Measurements from ENCODE around the gene NOS3. TPM values are rescaled to one million over a fixed set of nuclear protein-coding genes. Genes with fewer than 3 reads are reported as not detected.

The NOS3 gene
- total and polyA plus RNA-seq, 9 donors, result 4.9 to 8.9 (median 6.9) TPM

Other genes with a start within 250 kb of the NOS3 start
- gene TMEM176B, start 190.7 kb upstream of the NOS3 start, total RNA-seq, result 7.7 TPM
- 10 to 100 TPM in 7 of 8 donors, 1 to 10 TPM in 1; 9.4 to 16.7 (median 11.9) TPM for gene TMEM176B, start 190.7 kb upstream of the NOS3 start, polyA plus RNA-seq (ENCODE audit: insufficient read depth in 1 of 8, insufficient read length in 8 of 8, low replicate concordance in 1 of 8)
- gene TMEM176A, start 190.2 kb upstream of the NOS3 start, total RNA-seq, result 6.2 TPM
- gene TMEM176A, start 190.2 kb upstream of the NOS3 start, polyA plus RNA-seq (ENCODE audit: insufficient read depth in 1 of 8, insufficient read length in 8 of 8, low replicate concordance in 1 of 8), result 10 to 100 TPM in 7 of 8 donors, 1 to 10 TPM in 1; 9.9 to 19.4 (median 14.1) TPM
- gene AOC1, start 138.5 kb upstream of the NOS3 start, total RNA-seq, result 0.04 TPM
- 1 to 10 TPM in 2 of 8 donors, under 1 TPM in 3, not detected in 3; 0.13 to 6.1 (median 0.27) TPM for gene AOC1, start 138.5 kb upstream of the NOS3 start, polyA plus RNA-seq (ENCODE audit: insufficient read depth in 1 of 8, insufficient read length in 8 of 8, low replicate concordance in 1 of 8)
- 9.7 TPM for gene KCNH2, start 12.7 kb upstream of the NOS3 start, total RNA-seq
- 10 to 100 TPM; 14.4 to 26.9 (median 20.2) TPM for gene KCNH2, start 12.7 kb upstream of the NOS3 start, polyA plus RNA-seq (ENCODE audit: insufficient read depth in 1 of 8, insufficient read length in 8 of 8, low replicate concordance in 1 of 8)
- 0.22 TPM for gene ATG9B, start 33.5 kb downstream of the NOS3 start, total RNA-seq
- gene ATG9B, start 33.5 kb downstream of the NOS3 start, polyA plus RNA-seq (ENCODE audit: insufficient read depth in 1 of 8, insufficient read length in 8 of 8, low replicate concordance in 1 of 8), result 1 to 10 TPM in 6 of 8 donors, under 1 TPM in 2; 0.92 to 3.0 (median 1.4) TPM
- gene ABCB8, start 37.4 kb downstream of the NOS3 start, total RNA-seq, result 13.4 TPM
- 10 to 100 TPM; 12.8 to 26.5 (median 19.2) TPM for gene ABCB8, start 37.4 kb downstream of the NOS3 start, polyA plus RNA-seq (ENCODE audit: insufficient read depth in 1 of 8, insufficient read length in 8 of 8, low replicate concordance in 1 of 8)
- 1.3 TPM for gene ASIC3, start 57.5 kb downstream of the NOS3 start, total RNA-seq
- 1 to 10 TPM; 2.0 to 9.2 (median 4.6) TPM for gene ASIC3, start 57.5 kb downstream of the NOS3 start, polyA plus RNA-seq (ENCODE audit: insufficient read depth in 1 of 8, insufficient read length in 8 of 8, low replicate concordance in 1 of 8)
- gene CDK5, start 66.9 kb downstream of the NOS3 start, total RNA-seq, result 10.2 TPM
- 10 to 100 TPM in 5 of 8 donors, 1 to 10 TPM in 3; 8.2 to 12.2 (median 10.2) TPM for gene CDK5, start 66.9 kb downstream of the NOS3 start, polyA plus RNA-seq (ENCODE audit: insufficient read depth in 1 of 8, insufficient read length in 8 of 8, low replicate concordance in 1 of 8)
- 41.0 TPM for gene SLC4A2, start 68.6 kb downstream of the NOS3 start, total RNA-seq
- gene SLC4A2, start 68.6 kb downstream of the NOS3 start, polyA plus RNA-seq (ENCODE audit: insufficient read depth in 1 of 8, insufficient read length in 8 of 8, low replicate concordance in 1 of 8), result 10 to 100 TPM; 58.3 to 78.1 (median 65.7) TPM
- 65.2 TPM for gene FASTK, start 89.8 kb downstream of the NOS3 start, total RNA-seq
- 10 to 100 TPM; 74.3 to 90.1 (median 84.2) TPM for gene FASTK, start 89.8 kb downstream of the NOS3 start, polyA plus RNA-seq (ENCODE audit: insufficient read depth in 1 of 8, insufficient read length in 8 of 8, low replicate concordance in 1 of 8)
- gene TMUB1, start 92.5 kb downstream of the NOS3 start, total RNA-seq, result 19.0 TPM
- 10 to 100 TPM; 29.8 to 51.2 (median 35.9) TPM for gene TMUB1, start 92.5 kb downstream of the NOS3 start, polyA plus RNA-seq (ENCODE audit: insufficient read depth in 1 of 8, insufficient read length in 8 of 8, low replicate concordance in 1 of 8)
- 37.0 TPM for gene AGAP3, start 95.5 kb downstream of the NOS3 start, total RNA-seq
- gene AGAP3, start 95.5 kb downstream of the NOS3 start, polyA plus RNA-seq (ENCODE audit: insufficient read depth in 1 of 8, insufficient read length in 8 of 8, low replicate concordance in 1 of 8), result 10 to 100 TPM; 64.5 to 95.4 (median 76.3) TPM
- gene GBX1, start 176.7 kb downstream of the NOS3 start, total RNA-seq, result 0.44 TPM
- 1 to 10 TPM in 5 of 8 donors, under 1 TPM in 3; 0.59 to 2.5 (median 1.5) TPM for gene GBX1, start 176.7 kb downstream of the NOS3 start, polyA plus RNA-seq (ENCODE audit: insufficient read depth in 1 of 8, insufficient read length in 8 of 8, low replicate concordance in 1 of 8)
- 3.1 TPM for gene ASB10, start 196.2 kb downstream of the NOS3 start, total RNA-seq
- gene ASB10, start 196.2 kb downstream of the NOS3 start, polyA plus RNA-seq (ENCODE audit: insufficient read depth in 1 of 8, insufficient read length in 8 of 8, low replicate concordance in 1 of 8), result 1 to 10 TPM; 1.3 to 5.7 (median 3.0) TPM
- gene H2BK1, start 219.5 kb downstream of the NOS3 start, total RNA-seq, result not detected
- not detected for gene H2BK1, start 219.5 kb downstream of the NOS3 start, polyA plus RNA-seq (ENCODE audit: insufficient read depth in 1 of 8, insufficient read length in 8 of 8, low replicate concordance in 1 of 8)
- gene ABCF2, start 236.2 kb downstream of the NOS3 start, total RNA-seq, result 18.5 TPM
- 10 to 100 TPM; 17.3 to 21.1 (median 18.5) TPM for gene ABCF2, start 236.2 kb downstream of the NOS3 start, polyA plus RNA-seq (ENCODE audit: insufficient read depth in 1 of 8, insufficient read length in 8 of 8, low replicate concordance in 1 of 8)
- 21.9 TPM for gene CHPF2, start 241.5 kb downstream of the NOS3 start, total RNA-seq
- 10 to 100 TPM; 20.1 to 32.6 (median 23.4) TPM for gene CHPF2, start 241.5 kb downstream of the NOS3 start, polyA plus RNA-seq (ENCODE audit: insufficient read depth in 1 of 8, insufficient read length in 8 of 8, low replicate concordance in 1 of 8)